Measurements from ENCODE around the gene GPER1.

The GPER1 gene

GRCh38 chr7:1090686-1091643, 3.1 kb downstream of the GPER1 start:
- no peak for DNase-seq

GRCh38 chr7:1091644-1092027, 3.7 kb downstream of the GPER1 start:
- no peak for DNase-seq

- DNase-seq: no peak
Measured at GRCh38 chr7:1092161-1092632, 4.3 kb downstream of the GPER1 start.

GRCh38 chr7:1092806-1093501, 5.0 kb downstream of the GPER1 start:
- DNase-seq: no peak

GRCh38 chr7:1093502-1093843, 5.6 kb downstream of the GPER1 start:
- no peak for DNase-seq

GRCh38 chr7:1093916-1094508, 6.1 kb downstream of the GPER1 start:
- DNase-seq: no peak

- no peak for DNase-seq
Measured at GRCh38 chr7:1094870-1095269, 7.0 kb downstream of the GPER1 start.

- DNase-seq: no peak
Measured at GRCh38 chr7:1095621-1096155, 7.8 kb downstream of the GPER1 start.

GRCh38 chr7:1096156-1097119, 8.5 kb downstream of the GPER1 start:
- DNase-seq: no peak

- DNase-seq: no peak
Measured at GRCh38 chr7:1097120-1097504, 9.2 kb downstream of the GPER1 start.

- DNase-seq: no peak
Measured at GRCh38 chr7:1098243-1099153, 10.6 kb downstream of the GPER1 start.

GRCh38 chr7:1099154-1099542, 11.2 kb downstream of the GPER1 start:
- DNase-seq: no peak

- no peak for DNase-seq
Measured at GRCh38 chr7:1099637-1100036, 11.7 kb downstream of the GPER1 start.

GRCh38 chr7:1100386-1100785, 12.5 kb downstream of the GPER1 start:
- no peak for DNase-seq

- no peak for DNase-seq
Measured at GRCh38 chr7:1100834-1101562, 13.1 kb downstream of the GPER1 start.

- no peak for DNase-seq
Measured at GRCh38 chr7:1101563-1102431, 13.9 kb downstream of the GPER1 start.

- no peak for DNase-seq
Measured at GRCh38 chr7:1103009-1103788, 15.3 kb downstream of the GPER1 start.

GRCh38 chr7:1103789-1104515, 16.0 kb downstream of the GPER1 start:
- DNase-seq: no peak
